Activated naive CD8-positive, alpha-beta T cell treated with anti-CD3 and anti-CD28 coated beads, Interleukin-2, amount 50 U/mL, for 24 hours (primary cell): ENCODE results near the gene GLRA3.
"Not testable (repeated sequence)": the region's sequence is repeated elsewhere in the genome, so short reads cannot be mapped to it uniquely, and the experiment has no call there.

Source experiments
- ATAC-seq: fragments of 150-1000 bp; cut with Tn5 transposase; one replicate; pipeline ENCODE4 v1.10.0; 2021
- DNase-seq: peaks from one replicate; pipeline ENCODE4 v3.0.0; 2021
- H3K27ac Mint-ChIP-seq: one replicate; pipeline ENCODE4 v1.8.0; 2021; ENCODE audit warnings: mild to moderate bottlenecking, mixed read lengths
- H3K27me3 Mint-ChIP-seq: one replicate; pipeline ENCODE4 v1.8.0; 2021; ENCODE audit warnings: mixed read lengths
- H3K36me3 Mint-ChIP-seq: one replicate; pipeline ENCODE4 v1.8.0; 2021; ENCODE audit warnings: low read depth, mixed read lengths
- H3K4me1 Mint-ChIP-seq: one replicate; pipeline ENCODE4 v1.8.0; 2021; ENCODE audit warnings: mixed read lengths
- H3K4me3 Mint-ChIP-seq: one replicate; pipeline ENCODE4 v1.8.0; 2021; ENCODE audit warnings: mild to moderate bottlenecking, moderate library complexity, mixed read lengths
- H3K9me3 Mint-ChIP-seq: one replicate; pipeline ENCODE4 v1.8.0; 2021; ENCODE audit warnings: mixed read lengths

GLRA3 gene

DNA sequence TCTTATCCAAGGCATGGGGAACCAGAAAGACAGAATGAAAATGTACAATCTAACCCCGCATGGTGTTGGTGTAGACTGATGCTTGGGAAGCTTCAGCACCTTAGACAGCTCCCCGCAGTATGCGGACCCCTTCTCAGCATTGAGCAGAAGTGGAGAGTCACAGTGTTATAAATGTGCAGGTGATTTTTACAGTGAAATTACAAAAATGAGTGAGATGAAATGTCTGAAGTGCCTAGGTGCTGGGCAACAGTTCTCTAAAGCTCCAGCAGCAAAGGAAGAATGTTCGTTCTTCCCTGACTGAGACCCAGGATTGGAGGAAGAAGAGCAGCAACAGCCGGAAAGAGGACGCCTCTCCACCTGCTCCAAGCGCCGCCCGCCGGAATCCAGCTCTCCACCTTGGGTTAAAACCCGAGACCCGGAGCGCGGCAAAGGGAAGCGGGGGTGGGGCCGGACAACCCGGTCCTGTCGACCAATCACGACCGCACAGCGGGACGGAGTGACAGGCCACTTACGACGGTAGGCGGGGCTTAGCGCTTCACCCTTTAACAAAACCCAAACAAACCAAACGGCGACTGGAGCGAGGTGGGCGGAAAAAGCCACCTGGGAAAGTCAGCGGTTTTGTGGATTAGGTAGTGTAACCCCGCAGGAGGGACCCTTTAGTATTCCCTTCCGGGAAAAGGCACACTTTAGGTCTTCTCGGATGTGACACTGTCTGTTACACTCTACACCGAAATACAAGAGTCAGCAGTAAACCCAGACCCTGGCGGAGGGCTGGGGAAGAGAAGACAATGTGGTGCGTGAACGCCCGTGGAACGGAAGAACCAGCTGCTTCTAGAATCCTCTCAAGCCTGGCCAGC, at the start of gene GLRA3:
Gene GLRA3 (minus strand): TSS at position 403 of the 857 bp plus-strand sequence. CDS start 436 bp downstream, outside the sequence.
- no peak within 1 kb of the TSS for H3K27ac Mint-ChIP-seq
- ATAC-seq (no peak), DNase-seq (peak; percentile 2)
- peaks cover 6% of the 10 kb centered on the region for H3K9me3 Mint-ChIP-seq
- H3K4me3 Mint-ChIP-seq = no peak within 1 kb of the TSS
- H3K4me1 Mint-ChIP-seq = peaks cover 2% of the 10 kb centered on the region
- no peaks in the 10 kb centered on the region for H3K36me3 Mint-ChIP-seq
- peaks cover 22% of the 10 kb centered on the region for H3K27me3 Mint-ChIP-seq

- no peak for ATAC-seq
- no peaks in the 10 kb centered on the region for H3K36me3 Mint-ChIP-seq
- H3K27me3 Mint-ChIP-seq = no peaks in the 10 kb centered on the region
- H3K4me3 Mint-ChIP-seq = no peak overlapping the region
- no peaks in the 10 kb centered on the region for H3K4me1 Mint-ChIP-seq
- DNase-seq = no peak
- H3K27ac Mint-ChIP-seq = no peak overlapping the region
- no peaks in the 10 kb centered on the region for H3K9me3 Mint-ChIP-seq
Measured at GRCh38 chr4:174874898-174875297, 45.9 kb upstream of the GLRA3 start.

- H3K27me3 Mint-ChIP-seq = no peaks in the 10 kb centered on the region
- DNase-seq (no peak), ATAC-seq (no peak)
- no peaks in the 10 kb centered on the region for H3K36me3 Mint-ChIP-seq
- no peak overlapping the region for H3K4me3 Mint-ChIP-seq
- H3K4me1 Mint-ChIP-seq = no peaks in the 10 kb centered on the region
- H3K9me3 Mint-ChIP-seq = no peaks in the 10 kb centered on the region
- H3K27ac Mint-ChIP-seq = no peak overlapping the region
Measured at GRCh38 chr4:174873931-174874330, 44.9 kb upstream of the GLRA3 start.

- not testable (repeated sequence) for H3K27ac Mint-ChIP-seq, H3K36me3 Mint-ChIP-seq, ATAC-seq, H3K4me1 Mint-ChIP-seq, DNase-seq, H3K27me3 Mint-ChIP-seq, H3K4me3 Mint-ChIP-seq, H3K9me3 Mint-ChIP-seq
Measured at GRCh38 chr4:174873146-174873545, 44.1 kb upstream of the GLRA3 start.

DNA sequence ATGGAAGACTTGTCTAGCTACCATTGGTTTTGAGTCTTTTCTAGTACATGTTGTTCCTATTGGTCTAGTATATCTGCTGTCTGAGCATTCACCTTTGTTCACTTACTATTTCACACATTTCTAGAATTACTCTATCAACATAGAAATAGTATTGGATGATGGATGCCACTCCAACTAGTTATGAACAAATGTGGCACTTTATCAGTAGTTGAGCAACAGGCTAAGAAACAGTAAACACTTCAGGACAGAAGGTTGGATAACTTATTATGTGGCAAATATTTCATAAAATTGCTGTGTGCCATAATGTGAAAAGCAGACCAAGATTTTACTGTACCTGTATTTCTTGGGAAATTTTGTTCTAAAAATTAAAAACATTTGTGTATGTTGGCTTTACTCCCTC, 42.4 kb upstream of the GLRA3 start:
- Mint-ChIP-seq H3K4me3 (no peak overlapping the region), H3K36me3 (no peaks in the 10 kb centered on the region), H3K9me3 (peaks cover 4% of the 10 kb centered on the region), H3K27me3 (no peaks in the 10 kb centered on the region), H3K27ac (no peak overlapping the region), H3K4me1 (no peaks in the 10 kb centered on the region)
- DNase-seq = no peak
- no peak for ATAC-seq

DNA sequence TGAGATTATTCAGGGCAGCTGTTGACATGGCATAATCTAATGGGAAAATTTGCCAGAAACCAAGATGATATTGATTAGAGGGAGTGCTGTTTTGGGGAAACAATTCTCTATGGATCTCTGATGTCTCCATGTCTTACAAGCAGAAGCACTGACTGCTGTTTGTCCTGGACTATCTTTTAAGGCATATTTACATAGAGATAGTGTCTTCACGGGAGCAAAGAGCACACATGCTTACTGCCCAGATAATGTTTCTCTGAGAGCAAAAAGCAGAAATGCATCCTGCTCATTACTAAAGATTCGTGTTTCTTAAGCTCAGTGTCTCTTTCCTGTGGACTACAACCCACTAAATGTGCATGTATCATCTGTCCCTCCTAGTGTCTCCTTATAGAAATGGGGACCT, 41.3 kb upstream of the GLRA3 start:
- H3K27me3 Mint-ChIP-seq = no peaks in the 10 kb centered on the region
- no peak for ATAC-seq
- DNase-seq = no peak
- no peak overlapping the region for H3K27ac Mint-ChIP-seq
- H3K4me1 Mint-ChIP-seq = no peaks in the 10 kb centered on the region
- H3K36me3 Mint-ChIP-seq = no peaks in the 10 kb centered on the region
- no peak overlapping the region for H3K4me3 Mint-ChIP-seq
- peaks cover 4% of the 10 kb centered on the region for H3K9me3 Mint-ChIP-seq

- Mint-ChIP-seq H3K27me3 (no peaks in the 10 kb centered on the region), H3K4me3 (no peak overlapping the region), H3K36me3 (no peaks in the 10 kb centered on the region), H3K4me1 (no peaks in the 10 kb centered on the region), H3K9me3 (peaks cover 4% of the 10 kb centered on the region), H3K27ac (no peak overlapping the region)
- ATAC-seq (no peak), DNase-seq (no peak)
Measured at GRCh38 chr4:174869339-174869738, 40.3 kb upstream of the GLRA3 start.

GRCh38 chr4:174867903-174868302, 38.9 kb upstream of the GLRA3 start:
- no peak for ATAC-seq
- H3K9me3 Mint-ChIP-seq = peaks cover 4% of the 10 kb centered on the region
- H3K4me3 Mint-ChIP-seq = no peak overlapping the region
- H3K27me3 Mint-ChIP-seq = no peaks in the 10 kb centered on the region
- no peaks in the 10 kb centered on the region for H3K4me1 Mint-ChIP-seq
- no peaks in the 10 kb centered on the region for H3K36me3 Mint-ChIP-seq
- DNase-seq = no peak
- H3K27ac Mint-ChIP-seq = no peak overlapping the region

- H3K27ac Mint-ChIP-seq = no peak overlapping the region
- peaks cover 7% of the 10 kb centered on the region for H3K9me3 Mint-ChIP-seq
- no peak overlapping the region for H3K4me3 Mint-ChIP-seq
- H3K4me1 Mint-ChIP-seq = no peaks in the 10 kb centered on the region
- ATAC-seq (no peak), DNase-seq (no peak)
- H3K27me3 Mint-ChIP-seq = no peaks in the 10 kb centered on the region
- H3K36me3 Mint-ChIP-seq = no peaks in the 10 kb centered on the region
Measured at GRCh38 chr4:174865418-174865985, 36.5 kb upstream of the GLRA3 start.

DNA sequence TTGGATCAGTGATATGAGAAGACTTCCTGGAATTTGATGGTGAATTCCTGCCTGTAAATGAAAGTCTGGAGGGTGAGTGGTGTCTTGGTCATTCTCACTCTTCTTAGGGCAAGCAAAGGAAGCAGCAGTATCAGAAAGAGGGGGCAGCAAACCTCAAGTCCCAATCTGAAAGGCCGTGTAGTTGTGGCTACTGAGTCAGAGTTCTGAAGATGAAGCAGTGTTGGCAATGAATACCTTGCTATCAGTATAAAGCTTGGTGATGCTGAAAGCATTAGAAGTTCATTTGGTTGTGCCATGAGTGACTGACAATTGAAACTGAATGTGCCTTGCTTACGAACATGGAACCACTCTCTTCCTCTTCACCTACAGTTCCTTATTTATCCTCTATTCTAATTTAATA, 35.0 kb upstream of the GLRA3 start:
- no peak for DNase-seq
- no peak for ATAC-seq
- Mint-ChIP-seq H3K27ac (no peak overlapping the region), H3K9me3 (peaks cover 13% of the 10 kb centered on the region), H3K4me1 (no peaks in the 10 kb centered on the region), H3K4me3 (no peak overlapping the region), H3K27me3 (no peaks in the 10 kb centered on the region), H3K36me3 (no peaks in the 10 kb centered on the region)

DNA sequence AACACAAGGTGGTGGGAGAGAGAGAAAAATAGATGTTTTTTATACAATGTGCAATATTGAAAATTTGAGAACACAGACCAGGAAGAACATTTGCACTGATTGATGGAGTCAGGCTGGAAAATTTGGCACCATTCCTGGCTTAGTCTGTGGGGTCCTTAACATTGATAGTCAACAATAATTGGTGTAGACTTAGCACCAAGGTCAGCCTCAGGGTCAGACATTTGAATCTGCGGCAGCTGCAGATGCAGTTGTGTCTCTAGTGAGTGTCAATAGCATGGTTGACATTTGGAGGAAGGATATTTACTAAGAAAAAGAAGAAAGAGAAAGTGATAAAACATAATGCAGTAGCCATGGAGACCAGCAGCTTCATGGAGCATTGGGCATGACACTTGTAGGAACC, 31.5 kb upstream of the GLRA3 start:
- no peak overlapping the region for H3K27ac Mint-ChIP-seq
- ATAC-seq (no peak), DNase-seq (no peak)
- peaks cover 20% of the 10 kb centered on the region for H3K9me3 Mint-ChIP-seq
- H3K27me3 Mint-ChIP-seq = no peaks in the 10 kb centered on the region
- H3K4me1 Mint-ChIP-seq = no peaks in the 10 kb centered on the region
- no peaks in the 10 kb centered on the region for H3K36me3 Mint-ChIP-seq
- H3K4me3 Mint-ChIP-seq = no peak overlapping the region

- DNase-seq = no peak
- Mint-ChIP-seq H3K4me1 (no peaks in the 10 kb centered on the region), H3K9me3 (peaks cover 20% of the 10 kb centered on the region), H3K36me3 (no peaks in the 10 kb centered on the region), H3K27ac (no peak overlapping the region), H3K4me3 (no peak overlapping the region), H3K27me3 (no peaks in the 10 kb centered on the region)
- no peak for ATAC-seq
Measured at GRCh38 chr4:174859904-174860303, 30.9 kb upstream of the GLRA3 start.

GRCh38 chr4:174856926-174857800, 28.1 kb upstream of the GLRA3 start:
- Mint-ChIP-seq H3K27ac (no peak overlapping the region), H3K4me3 (no peak overlapping the region), H3K9me3 (peaks cover 20% of the 10 kb centered on the region), H3K4me1 (no peaks in the 10 kb centered on the region), H3K36me3 (no peaks in the 10 kb centered on the region), H3K27me3 (no peaks in the 10 kb centered on the region)
- no peak for ATAC-seq
- DNase-seq = no peak

DNA sequence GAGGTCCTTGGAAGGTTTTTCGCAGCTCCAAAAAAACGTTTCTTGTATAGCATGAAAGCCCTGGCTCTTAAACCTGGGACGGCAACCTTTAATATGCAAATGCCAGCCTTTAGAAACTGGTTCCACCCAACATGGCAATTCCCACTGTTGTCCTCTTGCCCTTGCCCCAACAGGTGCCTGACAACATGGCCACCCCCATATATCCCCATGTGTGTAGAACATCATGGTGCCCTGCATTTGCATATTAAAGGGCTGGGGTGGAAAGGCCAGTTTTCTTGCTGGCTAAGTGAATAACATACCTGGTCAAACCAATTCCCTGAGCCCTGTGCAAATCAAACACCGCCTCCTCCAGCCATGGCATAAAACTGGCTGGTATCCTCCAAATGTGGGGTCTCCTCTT, 26.0 kb upstream of the GLRA3 start:
- Mint-ChIP-seq H3K27me3 (no peaks in the 10 kb centered on the region), H3K36me3 (no peaks in the 10 kb centered on the region), H3K27ac (no peak overlapping the region), H3K9me3 (peaks cover 17% of the 10 kb centered on the region), H3K4me3 (no peak overlapping the region), H3K4me1 (no peaks in the 10 kb centered on the region)
- ATAC-seq (no peak), DNase-seq (no peak)

- Mint-ChIP-seq H3K4me3 (no peak overlapping the region), H3K9me3 (peaks cover 13% of the 10 kb centered on the region), H3K4me1 (no peaks in the 10 kb centered on the region), H3K27me3 (no peaks in the 10 kb centered on the region), H3K36me3 (no peaks in the 10 kb centered on the region), H3K27ac (no peak overlapping the region)
- no peak for ATAC-seq
- no peak for DNase-seq
Measured at GRCh38 chr4:174853629-174854028, 24.6 kb upstream of the GLRA3 start.
